Testis (tissue), 3 donors: ENCODE results near the gene HMGN5. TPM values are rescaled to one million over a fixed set of nuclear protein-coding genes. Genes with fewer than 3 reads are reported as not detected.

Source experiments
- DNase-seq: peaks from one replicate; pipeline ENCODE4 v3.0.0-alpha.2; 2019
- H3K27ac ChIP-seq, 2 donors: fragments of 200-600 bp; sonication (generic); one replicate each; pipeline ENCODE4 v1.5.1; 2019
- H3K27me3 ChIP-seq: fragments of 200-600 bp; sonication (generic); one replicate; pipeline ENCODE4 v1.5.1; 2019
- H3K36me3 ChIP-seq: fragments of 200-600 bp; sonication (generic); one replicate; pipeline ENCODE4 v1.5.1; 2017; ENCODE audit warnings: low read depth; ENCODE audit errors: missing control alignments
- H3K4me1 ChIP-seq: fragments of 200-600 bp; sonication (generic); one replicate; pipeline ENCODE4 v1.5.1; 2019
- H3K4me3 ChIP-seq, 2 donors: fragments of 200-600 bp; sonication (generic); one replicate each; pipeline ENCODE4 v1.5.1; 2017 to 2019
- H3K9me3 ChIP-seq: fragments of 200-600 bp; sonication (generic); one replicate; pipeline ENCODE4 v1.5.1; 2017
- POLR2A ChIP-seq: fragments of 450-650 bp; IDR thresholded peaks from one replicate; pipeline ENCODE4 v1.6.1; 2017; ENCODE audit warnings: antibody characterized with exemption, mild to moderate bottlenecking, moderate library complexity
- WGBS, 2 donors: methylation state at CpG; one replicate each; pipeline ENCODE4 v1.1.5; 2018; 5-methylcytosine and 5-hydroxymethylcytosine counted together
- intact Hi-C: fragments of 100-400 bp; cut with DNase I; formaldehyde crosslinking; loops from one replicate; pipeline ENCODE4 v1.15.1; 2023; ENCODE audit warnings: low total_unique reads
- polyA plus RNA-seq: library from polyadenylated mRNA; stranded (reverse); fragments of 350-450 nt; fragmentation: Illumina TruSeq; extraction: RNeasy Lipid Tissue Mini Kit (QIAGEN cat#74804); gene quantifications from one replicate; pipeline ENCODE4 v1.2.3, GENCODE V29; 2014; ENCODE audit warnings: low read depth, low replicate concordance; ENCODE audit not compliant: insufficient read depth
- total RNA-seq, 2 donors: library from RNA; depleted of rRNA; stranded (reverse); fragments of >200 nt; gene quantifications; one replicate each; pipeline ENCODE4 v1.2.3, GENCODE V29; 2016
- TF ChIP-seq, protein P1 (sequence below), 3 experiments: fragments of 450-650 bp in 2 of 3; fragments of 200-600 bp in 1 of 3; sonication (generic) in 1 of 3; IDR thresholded peaks; one replicate each; pipeline ENCODE4 v1.5.1; 2016 to 2019; ENCODE audit warnings: antibody characterized with exemption in 3 of 3, mild to moderate bottlenecking in 2 of 3, moderate library complexity in 1 of 3

HMGN5 gene
- total and polyA plus RNA-seq, 3 donors from 2014 or later = 26.4 to 107 (median 105) TPM

DNA sequence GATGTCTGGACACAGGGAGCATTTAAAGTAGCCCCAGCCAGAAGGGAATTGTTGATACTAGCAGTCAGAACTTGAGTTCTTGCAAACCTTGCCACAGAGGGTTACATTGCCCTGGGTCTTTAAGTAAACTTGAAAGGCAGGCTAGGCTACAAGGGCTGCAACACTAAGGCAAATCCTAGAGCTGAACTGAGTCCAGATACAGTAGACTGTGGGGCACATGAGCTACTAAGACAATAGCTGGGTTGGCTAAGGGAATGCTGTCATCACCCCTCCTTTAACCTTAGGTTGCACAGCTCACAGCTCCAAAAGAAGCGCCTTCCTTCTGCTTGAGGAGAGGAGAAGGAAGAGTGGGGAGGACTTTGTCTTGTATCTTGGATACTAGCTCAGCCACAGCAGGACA is 35.8 kb upstream of the HMGN5 start:
- H3K9me3 ChIP-seq = no peaks in the 10 kb centered on the region
- H3K27me3 ChIP-seq = no peaks in the 10 kb centered on the region
- no peak overlapping the region for H3K27ac ChIP-seq
- H3K4me3 ChIP-seq = no peak overlapping the region
- 100% methylated on average over 1 of the region's 1 CpG; no CpG with 5 or more reads in 1 of the 2 donors for WGBS, 2 donors
- intact Hi-C loops = no loop called here
- no peaks in the 10 kb centered on the region for H3K36me3 ChIP-seq
- H3K4me1 ChIP-seq = no peaks in the 10 kb centered on the region
- no peak for DNase-seq
- no peak for TF ChIP-seq POLR2A
- TF ChIP-seq, protein P1, sequence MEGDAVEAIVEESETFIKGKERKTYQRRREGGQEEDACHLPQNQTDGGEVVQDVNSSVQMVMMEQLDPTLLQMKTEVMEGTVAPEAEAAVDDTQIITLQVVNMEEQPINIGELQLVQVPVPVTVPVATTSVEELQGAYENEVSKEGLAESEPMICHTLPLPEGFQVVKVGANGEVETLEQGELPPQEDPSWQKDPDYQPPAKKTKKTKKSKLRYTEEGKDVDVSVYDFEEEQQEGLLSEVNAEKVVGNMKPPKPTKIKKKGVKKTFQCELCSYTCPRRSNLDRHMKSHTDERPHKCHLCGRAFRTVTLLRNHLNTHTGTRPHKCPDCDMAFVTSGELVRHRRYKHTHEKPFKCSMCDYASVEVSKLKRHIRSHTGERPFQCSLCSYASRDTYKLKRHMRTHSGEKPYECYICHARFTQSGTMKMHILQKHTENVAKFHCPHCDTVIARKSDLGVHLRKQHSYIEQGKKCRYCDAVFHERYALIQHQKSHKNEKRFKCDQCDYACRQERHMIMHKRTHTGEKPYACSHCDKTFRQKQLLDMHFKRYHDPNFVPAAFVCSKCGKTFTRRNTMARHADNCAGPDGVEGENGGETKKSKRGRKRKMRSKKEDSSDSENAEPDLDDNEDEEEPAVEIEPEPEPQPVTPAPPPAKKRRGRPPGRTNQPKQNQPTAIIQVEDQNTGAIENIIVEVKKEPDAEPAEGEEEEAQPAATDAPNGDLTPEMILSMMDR (IDR thresholded peaks at IDR 0.05) = no peak

GRCh38 chrX:81232218-81232617 is 30.5 kb upstream of the HMGN5 start:
- Histone ChIP-seq H3K4me1 (no peaks in the 10 kb centered on the region), H3K36me3 (no peaks in the 10 kb centered on the region), H3K4me3 (no peak overlapping the region), H3K9me3 (no peaks in the 10 kb centered on the region), H3K27me3 (no peaks in the 10 kb centered on the region), H3K27ac (no peak overlapping the region)
- 92 to 93% methylated on average over 1 of the region's 1 CpG for WGBS, 2 donors
- intact Hi-C loops = no loop called here
- no peak for DNase-seq
- TF ChIP-seq, protein P1 (IDR thresholded peaks at IDR 0.05) = no peak
- TF ChIP-seq POLR2A = no peak

DNA sequence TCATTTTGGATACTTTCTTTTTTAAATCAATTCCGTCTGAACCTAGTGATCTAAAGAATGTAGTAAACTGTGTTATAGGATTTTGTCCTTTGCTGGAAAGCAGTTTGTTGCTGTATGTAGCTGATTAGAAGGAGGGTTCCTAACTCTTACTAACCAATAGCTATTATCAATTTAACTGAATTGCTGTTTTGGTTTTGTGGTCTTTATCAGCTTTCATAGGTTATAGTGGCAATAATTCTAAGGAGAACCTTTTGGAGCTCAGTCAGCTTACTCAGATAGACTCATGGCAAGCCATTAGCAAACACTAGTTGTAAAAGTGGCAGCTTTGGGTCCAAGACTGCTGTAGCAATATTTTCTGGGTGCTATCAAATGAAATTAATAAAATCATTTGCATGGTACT is 29.8 kb upstream of the HMGN5 start:
- Histone ChIP-seq H3K27me3 (no peaks in the 10 kb centered on the region), H3K4me3 (no peak overlapping the region), H3K4me1 (no peaks in the 10 kb centered on the region), H3K27ac (no peak overlapping the region), H3K9me3 (no peaks in the 10 kb centered on the region), H3K36me3 (no peaks in the 10 kb centered on the region)
- intact Hi-C loops = no loop called here
- 43 to 53% methylated on average over 1 of the region's 1 CpG for WGBS, 2 donors
- no peak for TF ChIP-seq POLR2A
- TF ChIP-seq, protein P1 (IDR thresholded peaks at IDR 0.05) = no peak
- DNase-seq = no peak

DNA sequence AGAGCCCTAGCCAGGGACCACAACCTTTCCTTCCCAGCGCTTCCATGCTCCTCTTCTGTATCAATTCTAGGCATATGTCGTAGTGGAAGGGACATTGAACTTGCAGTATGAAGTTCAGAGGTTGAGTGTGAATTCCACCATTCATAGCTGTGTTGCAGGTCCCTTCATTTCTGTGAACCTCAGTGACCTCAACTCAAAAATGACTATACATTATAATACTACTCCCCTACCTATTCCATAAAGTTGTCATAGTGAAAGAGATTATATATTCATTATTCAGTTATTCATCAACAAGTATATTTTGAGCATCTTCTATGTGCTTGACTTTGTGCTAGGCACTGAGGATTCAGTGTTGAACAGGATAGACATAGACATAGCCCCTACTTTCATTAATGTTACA is 28.2 kb upstream of the HMGN5 start:
- H3K9me3 ChIP-seq = no peaks in the 10 kb centered on the region
- no peak overlapping the region for H3K4me3 ChIP-seq
- TF ChIP-seq, protein P1 (IDR thresholded peaks at IDR 0.05) = no peak
- TF ChIP-seq POLR2A = no peak
- H3K27ac ChIP-seq = no peak overlapping the region
- no peaks in the 10 kb centered on the region for H3K27me3 ChIP-seq
- no peaks in the 10 kb centered on the region for H3K4me1 ChIP-seq
- DNase-seq = no peak
- WGBS, 2 donors = 94 to 100% methylated on average over 2 of the region's 2 CpGs
- no peaks in the 10 kb centered on the region for H3K36me3 ChIP-seq
- intact Hi-C loops = no loop called here

GRCh38 chrX:81229229-81229628 is 27.5 kb upstream of the HMGN5 start:
- TF ChIP-seq POLR2A = no peak
- TF ChIP-seq, protein P1 (IDR thresholded peaks at IDR 0.05) = no peak
- 73% methylated on average over 3 of the region's 3 CpGs; no CpG with 5 or more reads in 1 of the 2 donors for WGBS, 2 donors
- H3K36me3 ChIP-seq = no peaks in the 10 kb centered on the region
- intact Hi-C loops = no loop called here
- H3K27ac ChIP-seq = no peak overlapping the region
- no peaks in the 10 kb centered on the region for H3K27me3 ChIP-seq
- no peak overlapping the region for H3K4me3 ChIP-seq
- H3K4me1 ChIP-seq = no peaks in the 10 kb centered on the region
- H3K9me3 ChIP-seq = no peaks in the 10 kb centered on the region
- no peak for DNase-seq
